ENCODE measurements around the gene LRRC8B.

LRRC8B gene

GRCh38 chr1:89547563-89548116, 23.0 kb downstream of the LRRC8B start:
- peak in 1 of 14 donors; percentile 18 for DNase-seq

GRCh38 chr1:89548122-89548857, 23.7 kb downstream of the LRRC8B start:
- no peak for DNase-seq

GRCh38 chr1:89550995-89551394, 26.4 kb downstream of the LRRC8B start:
- no peak for DNase-seq

GRCh38 chr1:89552471-89553081, 27.9 kb downstream of the LRRC8B start:
- DNase-seq, result no peak

- DNase-seq, result no peak
Observed at GRCh38 chr1:89553157-89553556, 28.5 kb downstream of the LRRC8B start.

- DNase-seq, result no peak
Observed at GRCh38 chr1:89555550-89555949, 30.9 kb downstream of the LRRC8B start.

- no peak for DNase-seq
Observed at GRCh38 chr1:89556726-89557444, 32.3 kb downstream of the LRRC8B start.

- no peak for DNase-seq
Observed at GRCh38 chr1:89557445-89557825, 32.8 kb downstream of the LRRC8B start.

- no peak for DNase-seq
Observed at GRCh38 chr1:89557956-89558355, 33.3 kb downstream of the LRRC8B start.

- no peak for DNase-seq
Observed at GRCh38 chr1:89563957-89564604, 39.5 kb downstream of the LRRC8B start.

GRCh38 chr1:89565521-89565920, 40.9 kb downstream of the LRRC8B start:
- DNase-seq, result no peak

- peak in 5 of 14 donors; percentile 5 to 43 (median 26) for DNase-seq
Observed at GRCh38 chr1:89566761-89567174, 42.1 kb downstream of the LRRC8B start.

- DNase-seq, result no peak
Observed at GRCh38 chr1:89567797-89568196, 43.2 kb downstream of the LRRC8B start.

- no peak for DNase-seq
Observed at GRCh38 chr1:89573410-89573809, 48.8 kb downstream of the LRRC8B start.

- no peak for DNase-seq
Observed at GRCh38 chr1:89574621-89575020, 50.0 kb downstream of the LRRC8B start.

GRCh38 chr1:89575207-89575606, 50.6 kb downstream of the LRRC8B start:
- no peak for DNase-seq

GRCh38 chr1:89576013-89576412, 51.4 kb downstream of the LRRC8B start:
- no peak for DNase-seq

- no peak for DNase-seq
Observed at GRCh38 chr1:89578151-89578550, 53.5 kb downstream of the LRRC8B start.

GRCh38 chr1:89578946-89579684, 54.5 kb downstream of the LRRC8B start:
- DNase-seq, result no peak

GRCh38 chr1:89580036-89580435, 55.4 kb downstream of the LRRC8B start:
- DNase-seq, result no peak

- no peak for DNase-seq
Observed at GRCh38 chr1:89581859-89582258, 57.2 kb downstream of the LRRC8B start.

GRCh38 chr1:89582571-89582970, 57.9 kb downstream of the LRRC8B start:
- no peak for DNase-seq
